ENCODE data around the gene CDKN3.

Gene CDKN3

GRCh38 chr14:54465654-54466053, 68.8 kb downstream of the CDKN3 start:
- Histone ChIP-seq H3K27ac (no peak overlapping the region), H3K9ac (ENCODE audit: insufficient read length) (no peak overlapping the region), H3K9me3 (ENCODE audit: low read depth, low read length) (no peaks in the 10 kb centered on the region), H3K4me3 (no peak overlapping the region), H3K36me3 (ENCODE audit: insufficient read depth, low read length) (no peaks in the 10 kb centered on the region)
- no peak for DNase-seq (ENCODE audit: low read depth, low spot score)
- TF ChIP-seq POLR2AphosphoS5 (IDR thresholded peaks at IDR 0.05; ENCODE audit: borderline replicate concordance, low read depth, low read length), result no peak
- no peak for TF ChIP-seq FOXP2 (optimal IDR thresholded peaks at IDR 0.05; ENCODE audit: control extremely low read depth, extremely low read length, insufficient read depth)
- TF ChIP-seq EZH2 (IDR thresholded peaks at IDR 0.05), result no peak

GRCh38 chr14:54467280-54467679, 70.5 kb downstream of the CDKN3 start:
- no peak for DNase-seq (ENCODE audit: low read depth, low spot score)
- Histone ChIP-seq H3K4me3 (no peak overlapping the region), H3K9ac (ENCODE audit: insufficient read length) (no peak overlapping the region), H3K9me3 (ENCODE audit: low read depth, low read length) (no peaks in the 10 kb centered on the region), H3K27ac (no peak overlapping the region), H3K36me3 (ENCODE audit: insufficient read depth, low read length) (no peaks in the 10 kb centered on the region)
- TF ChIP-seq FOXP2 (optimal IDR thresholded peaks at IDR 0.05; ENCODE audit: control extremely low read depth, extremely low read length, insufficient read depth) (no peak), EZH2 (IDR thresholded peaks at IDR 0.05) (no peak), POLR2AphosphoS5 (IDR thresholded peaks at IDR 0.05; ENCODE audit: borderline replicate concordance, low read depth, low read length) (no peak)

Data from SK-N-MC (cell line).